HG02943 (cell line): ENCODE results near the gene SLC25A13.
"Not testable (repeated sequence)": the region's sequence is repeated elsewhere in the genome, so short reads cannot be mapped to it uniquely, and the experiment has no call there.

ENCODE experiments used
- ATAC-seq: cut with Tn5 transposase; IDR thresholded peaks from one replicate; pipeline ENCODE4 v1.9.1; 2021; ENCODE audit warnings: mild to moderate bottlenecking, low read depth, moderate library complexity; ENCODE audit not compliant: unreplicated experiment

The SLC25A13 gene

DNA sequence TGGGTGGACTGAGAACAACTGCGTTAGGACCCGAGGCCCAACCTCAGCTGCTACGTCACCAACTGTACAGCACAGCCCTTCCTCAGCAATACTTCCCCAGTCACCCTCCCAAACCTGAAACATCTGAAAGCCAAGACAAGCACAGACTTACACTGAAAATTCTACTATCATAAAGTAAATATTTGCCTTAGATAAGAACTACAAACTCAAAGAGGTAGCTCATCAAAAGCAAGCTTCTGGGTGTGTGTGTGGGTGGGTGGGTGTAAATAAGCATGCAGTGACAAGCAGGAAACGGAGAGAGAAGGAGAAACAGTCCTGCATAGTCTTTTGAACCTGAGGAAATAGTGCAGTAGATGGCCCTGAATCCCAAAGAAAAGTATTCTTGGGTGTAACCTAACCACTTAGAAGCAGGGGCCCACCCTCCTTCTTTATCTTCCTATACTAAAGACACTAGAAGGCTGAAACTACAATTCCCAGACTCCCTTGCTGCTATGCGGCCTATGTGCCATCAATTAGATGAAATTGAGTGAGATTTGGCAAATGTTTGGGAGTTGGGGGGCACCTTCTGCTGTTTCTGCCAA is 18.7 kb downstream of the SLC25A13 start:
- ATAC-seq: no peak

- no peak for ATAC-seq
Measured at GRCh38 chr7:96300986-96301385, 20.9 kb downstream of the SLC25A13 start.

DNA sequence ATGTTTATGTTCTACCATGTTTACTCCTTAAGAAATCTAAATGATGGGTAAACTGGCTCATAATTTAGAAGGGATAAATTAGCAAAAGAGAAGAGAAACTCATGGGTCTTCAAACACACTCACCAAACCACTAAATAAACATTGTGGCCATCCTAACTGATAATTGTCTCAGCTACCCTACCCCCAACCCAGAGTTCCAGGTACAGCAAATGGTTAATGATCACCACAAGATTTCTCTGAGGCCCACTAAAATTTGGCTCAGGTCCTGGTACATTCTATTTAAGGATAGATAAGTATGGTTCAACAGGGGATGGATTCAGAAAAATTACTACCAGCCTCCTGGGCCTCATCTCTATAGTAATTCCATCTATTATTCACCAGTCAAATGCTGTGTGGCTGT is 21.4 kb downstream of the SLC25A13 start:
- no peak for ATAC-seq

- no peak for ATAC-seq
Measured at GRCh38 chr7:96299496-96299895, 22.4 kb downstream of the SLC25A13 start.

DNA sequence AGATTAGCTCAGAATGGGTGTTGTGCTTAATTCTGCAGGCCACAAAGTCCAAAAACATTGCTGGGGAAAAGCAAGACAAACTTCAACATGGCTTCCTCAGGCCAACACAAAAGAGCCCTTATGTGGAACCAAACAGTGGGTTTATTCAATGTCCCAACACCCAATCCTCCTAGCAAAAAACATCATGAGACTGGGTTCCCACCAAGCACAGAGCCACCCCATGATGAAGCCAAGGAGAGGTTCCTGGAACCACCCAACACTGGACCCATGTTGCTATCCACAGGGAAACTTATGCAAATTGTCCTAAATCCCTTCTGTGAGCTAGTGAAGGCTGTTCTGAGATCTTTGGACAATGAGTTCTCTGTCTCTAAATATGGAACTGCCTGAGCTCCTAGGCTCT is 24.0 kb downstream of the SLC25A13 start:
- ATAC-seq: no peak

DNA sequence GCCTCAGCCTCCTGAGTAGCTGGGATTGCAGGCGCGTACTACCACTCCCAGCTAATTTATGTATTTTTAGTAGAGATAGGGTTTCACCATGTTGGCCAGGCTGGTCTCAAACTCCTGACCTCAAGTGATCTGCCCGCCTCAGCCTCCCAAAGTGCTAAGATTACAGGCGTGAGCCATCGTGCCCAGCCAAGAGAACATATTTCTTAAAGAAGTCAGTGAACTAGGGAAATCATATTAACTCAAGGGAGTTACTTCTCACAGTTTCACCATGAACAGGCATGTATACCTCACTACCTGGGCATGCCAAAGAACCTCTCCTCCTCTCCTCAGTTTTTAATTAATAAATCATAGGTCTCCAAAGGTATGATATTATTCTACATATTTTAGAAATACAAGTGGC is 24.5 kb downstream of the SLC25A13 start:
- ATAC-seq: not testable (repeated sequence)

- not testable (repeated sequence) for ATAC-seq
Measured at GRCh38 chr7:96293911-96294310, 28.0 kb downstream of the SLC25A13 start.

GRCh38 chr7:96287559-96287958 is 34.3 kb downstream of the SLC25A13 start:
- ATAC-seq: no peak

DNA sequence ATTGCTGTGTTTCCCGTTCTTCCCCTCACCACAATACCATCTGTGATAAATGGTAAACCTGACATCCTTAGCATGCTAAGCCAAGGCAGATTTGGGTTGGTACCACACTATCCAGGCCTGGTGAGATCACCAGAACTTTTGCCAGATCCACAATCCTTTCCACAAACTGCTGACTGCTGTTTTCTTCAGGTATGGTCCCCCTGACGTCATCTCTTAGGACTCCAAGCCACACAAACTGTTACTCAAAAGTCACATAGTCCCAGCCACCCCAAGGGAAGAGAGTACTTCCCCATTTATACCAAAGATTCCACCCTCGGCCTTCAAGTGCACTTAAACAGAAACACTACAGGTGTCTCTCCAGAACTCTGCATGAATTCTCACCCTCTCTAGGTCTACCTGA is 34.8 kb downstream of the SLC25A13 start:
- no peak for ATAC-seq

DNA sequence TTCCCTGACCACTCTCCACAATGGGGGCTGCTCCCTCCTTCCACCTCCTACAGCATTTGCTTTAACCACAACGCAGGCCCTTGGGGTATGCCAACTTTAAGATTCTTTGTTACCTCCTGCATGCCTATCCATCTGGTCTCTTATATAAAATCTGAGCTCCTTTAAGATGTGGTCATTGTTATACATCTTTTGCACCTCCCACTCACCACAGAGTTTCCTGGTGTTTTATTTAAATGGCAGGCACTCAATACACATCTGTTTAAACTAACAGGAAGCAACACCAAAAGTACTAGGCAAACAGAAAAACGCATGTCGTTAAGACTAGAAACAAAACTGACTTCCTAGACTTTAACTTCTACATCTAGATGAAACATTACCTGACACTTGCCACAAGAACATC is 36.3 kb downstream of the SLC25A13 start:
- ATAC-seq: peak; percentile 92

DNA sequence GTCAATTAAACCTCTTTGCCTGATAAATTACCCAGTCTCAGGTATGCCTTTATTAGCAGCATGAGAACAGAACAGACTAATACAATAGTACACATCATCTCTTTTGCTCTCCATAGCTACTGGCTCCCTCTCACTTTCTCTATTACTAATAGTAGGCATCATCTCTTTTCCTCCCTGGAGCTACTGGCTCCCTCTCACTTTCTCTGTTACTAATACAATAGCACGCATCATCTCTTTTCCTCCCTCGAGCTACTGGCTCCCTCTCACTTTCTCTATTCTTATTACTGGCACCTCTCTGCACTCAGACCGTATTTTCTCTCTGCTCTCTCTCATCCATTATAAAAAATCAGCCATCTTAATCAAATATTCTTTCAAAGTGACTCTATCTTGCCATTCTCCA is 37.1 kb downstream of the SLC25A13 start:
- no peak for ATAC-seq

DNA sequence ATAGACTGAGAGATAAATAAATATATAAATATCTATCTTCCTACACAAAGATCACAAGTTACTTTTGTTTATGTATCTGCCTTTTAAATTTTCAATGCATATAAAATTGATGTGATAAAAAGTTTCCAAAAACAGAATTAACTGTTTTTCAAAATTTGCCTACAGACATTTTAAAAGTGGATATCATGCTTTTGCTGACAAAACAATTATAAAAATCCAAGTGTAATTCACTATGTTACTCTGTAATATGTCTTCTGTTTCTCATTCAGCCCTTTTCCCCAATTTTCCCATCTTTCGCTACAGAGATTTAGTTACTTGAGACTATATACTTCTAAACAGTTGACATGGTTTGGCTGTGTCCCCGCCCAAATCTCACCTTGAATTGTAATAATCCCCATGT is 37.7 kb downstream of the SLC25A13 start:
- ATAC-seq: no peak

GRCh38 chr7:96282835-96283234 is 39.1 kb downstream of the SLC25A13 start:
- no peak for ATAC-seq

DNA sequence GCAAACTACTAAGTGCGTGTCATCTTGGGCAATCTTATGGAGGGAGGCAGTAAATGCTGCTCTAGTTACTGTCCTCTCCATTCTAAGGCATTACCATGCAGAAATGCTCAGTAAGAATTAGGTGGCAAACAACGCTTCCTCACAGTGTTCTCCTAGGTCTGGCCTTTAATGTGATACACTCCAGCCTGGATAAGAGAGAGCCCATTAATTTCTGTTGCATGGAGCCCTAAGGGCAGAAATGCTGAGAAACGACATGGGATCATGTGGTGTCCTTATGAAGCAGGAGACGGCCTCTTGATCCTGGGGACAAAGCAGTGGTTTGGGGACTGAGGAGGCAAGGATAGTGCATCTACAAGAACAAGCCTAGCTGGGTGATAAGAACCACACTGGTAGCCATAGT is 44.0 kb downstream of the SLC25A13 start:
- ATAC-seq: no peak

DNA sequence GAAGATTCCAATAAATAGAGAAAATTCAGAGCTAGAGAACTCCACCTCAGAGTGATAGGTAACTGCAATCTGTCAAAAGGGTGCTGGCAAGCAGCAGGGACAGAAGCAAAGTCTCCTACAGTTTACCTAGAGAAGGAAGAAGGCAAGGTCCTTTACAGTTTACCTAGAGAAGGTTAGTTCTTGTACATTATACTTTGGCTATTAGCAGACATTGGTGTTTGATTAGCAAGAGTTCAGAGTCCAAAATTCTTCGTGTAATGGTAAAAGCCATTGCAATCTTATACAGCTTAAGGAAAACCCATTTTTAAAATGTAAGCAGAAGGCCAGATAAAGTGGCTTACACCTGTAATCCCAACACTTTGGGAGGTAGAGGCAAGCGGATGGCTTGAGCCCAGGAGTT is 45.9 kb downstream of the SLC25A13 start:
- no peak for ATAC-seq

DNA sequence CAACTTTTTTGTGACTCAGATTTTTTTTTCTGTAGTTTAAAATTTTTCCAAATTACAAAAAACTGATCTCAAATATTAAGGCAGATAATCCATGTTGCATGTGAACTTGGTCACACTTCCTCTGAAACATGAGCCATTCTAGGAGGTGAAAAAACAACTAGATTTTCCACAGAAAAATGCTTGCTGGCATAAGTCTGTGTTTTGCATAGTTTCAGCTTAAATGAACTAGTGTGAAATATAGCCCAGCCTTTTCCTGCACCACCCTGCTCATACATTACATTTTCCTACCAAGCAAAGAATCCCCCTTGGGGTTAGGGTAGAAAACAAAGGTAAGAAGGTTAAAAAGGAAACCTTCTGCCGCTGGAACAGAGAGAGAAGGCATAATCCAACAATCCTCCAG is 48.2 kb downstream of the SLC25A13 start:
- no peak for ATAC-seq

GRCh38 chr7:96269246-96269994 is 52.5 kb downstream of the SLC25A13 start:
- ATAC-seq: no peak

- no peak for ATAC-seq
Measured at GRCh38 chr7:96266580-96266979, 55.3 kb downstream of the SLC25A13 start.

GRCh38 chr7:96266015-96266414 is 55.9 kb downstream of the SLC25A13 start:
- no peak for ATAC-seq

DNA sequence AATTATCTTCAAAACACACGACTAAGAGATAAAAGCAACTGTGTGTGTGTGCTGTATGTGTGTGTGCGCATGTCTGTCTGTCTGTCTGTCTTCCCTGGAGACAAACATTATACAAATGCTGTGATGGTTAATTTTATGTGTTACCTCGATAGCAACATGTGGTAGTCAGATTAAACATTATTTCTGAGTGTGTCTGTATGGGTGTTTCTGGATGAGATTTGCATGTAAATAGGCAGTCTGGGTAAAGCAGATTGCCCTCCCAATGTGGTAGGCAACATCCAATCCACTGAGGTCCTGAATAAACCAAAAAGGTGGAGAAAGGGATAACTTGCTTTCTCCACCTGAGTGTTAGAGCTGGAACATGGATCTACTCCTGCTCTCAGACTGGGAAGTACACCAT is 67.9 kb downstream of the SLC25A13 start:
- ATAC-seq: no peak

GRCh38 chr7:96253441-96253840 is 68.5 kb downstream of the SLC25A13 start:
- ATAC-seq: no peak

GRCh38 chr7:96250776-96251361 is 71.0 kb downstream of the SLC25A13 start:
- ATAC-seq: no peak
